Right atrium auricular region (tissue), 2 donors: ENCODE data around the gene ASAP2. TPM values are rescaled to one million over a fixed set of nuclear protein-coding genes. Genes with fewer than 3 reads are reported as not detected.
A peak's percentile ranks its signal among the peaks of the same experiment; 100 is the strongest.

Source experiments
- DNase-seq: peaks from one replicate; pipeline ENCODE4 v3.0.0-alpha.2; 2019; ENCODE audit warnings: low spot score
- H3K27ac ChIP-seq, 2 donors: fragments of 200-600 bp; sonication (generic); 1 replicate in 1 of 2; 2 replicates in 1 of 2; pipeline ENCODE4 v1.5.1; 2016 to 2019
- H3K27me3 ChIP-seq, 2 donors: fragments of 200-600 bp; sonication (generic); one replicate each; pipeline versions ENCODE4 v1.5.1 to v1.6.0; 2017 to 2019
- H3K36me3 ChIP-seq: fragments of 200-600 bp; sonication (generic); one replicate; pipeline ENCODE4 v1.5.1; 2016
- H3K4me1 ChIP-seq, 2 donors: fragments of 200-600 bp; sonication (generic); one replicate each; pipeline versions ENCODE4 v1.5.1 to v1.6.0; 2017 to 2019
- H3K4me3 ChIP-seq, 2 donors: fragments of 200-600 bp; sonication (generic); 1 replicate in 1 of 2; 2 replicates in 1 of 2; pipeline ENCODE4 v1.5.1; 2017 to 2019; ENCODE audit warnings: mild to moderate bottlenecking in 1 of 2, moderate library complexity in 1 of 2
- H3K9me3 ChIP-seq, 2 donors: fragments of 200-600 bp; sonication (generic); one replicate each; pipeline ENCODE4 v1.5.1; 2019
- total RNA-seq, 2 donors: library from RNA; depleted of rRNA; stranded (reverse); fragments of >200 nt; gene quantifications; one replicate each; pipeline ENCODE4 v1.1.0, GENCODE V29; 2016
- TF ChIP-seq, protein P1 (sequence below), 2 donors: fragments of 200-600 bp; sonication (generic); IDR thresholded peaks; one replicate each; pipeline ENCODE4 v1.5.1; 2019; ENCODE audit warnings: antibody characterized with exemption in 2 of 2

The ASAP2 gene
- total RNA-seq, 2 donors from 2014 or later: 13.2 to 20.3 TPM

GRCh38 chr2:9249020-9249800 is 42.6 kb downstream of the ASAP2 start:
- Histone ChIP-seq H3K4me1 (peaks cover 0 to 72% of the 10 kb centered on the region in 2 donors), H3K36me3 (no peaks in the 10 kb centered on the region)
- DNase-seq: no peak

GRCh38 chr2:9250091-9250490 is 43.5 kb downstream of the ASAP2 start:
- Histone ChIP-seq H3K4me1 (peaks cover 0 to 65% of the 10 kb centered on the region in 2 donors), H3K4me3 (no peak overlapping the region), H3K27ac (peak overlapping the region in 1 of 2 donors; percentile 64), H3K27me3 (no peaks in the 10 kb centered on the region), H3K36me3 (no peaks in the 10 kb centered on the region), H3K9me3 (no peaks in the 10 kb centered on the region)
- DNase-seq: no peak
- TF ChIP-seq, protein P1, sequence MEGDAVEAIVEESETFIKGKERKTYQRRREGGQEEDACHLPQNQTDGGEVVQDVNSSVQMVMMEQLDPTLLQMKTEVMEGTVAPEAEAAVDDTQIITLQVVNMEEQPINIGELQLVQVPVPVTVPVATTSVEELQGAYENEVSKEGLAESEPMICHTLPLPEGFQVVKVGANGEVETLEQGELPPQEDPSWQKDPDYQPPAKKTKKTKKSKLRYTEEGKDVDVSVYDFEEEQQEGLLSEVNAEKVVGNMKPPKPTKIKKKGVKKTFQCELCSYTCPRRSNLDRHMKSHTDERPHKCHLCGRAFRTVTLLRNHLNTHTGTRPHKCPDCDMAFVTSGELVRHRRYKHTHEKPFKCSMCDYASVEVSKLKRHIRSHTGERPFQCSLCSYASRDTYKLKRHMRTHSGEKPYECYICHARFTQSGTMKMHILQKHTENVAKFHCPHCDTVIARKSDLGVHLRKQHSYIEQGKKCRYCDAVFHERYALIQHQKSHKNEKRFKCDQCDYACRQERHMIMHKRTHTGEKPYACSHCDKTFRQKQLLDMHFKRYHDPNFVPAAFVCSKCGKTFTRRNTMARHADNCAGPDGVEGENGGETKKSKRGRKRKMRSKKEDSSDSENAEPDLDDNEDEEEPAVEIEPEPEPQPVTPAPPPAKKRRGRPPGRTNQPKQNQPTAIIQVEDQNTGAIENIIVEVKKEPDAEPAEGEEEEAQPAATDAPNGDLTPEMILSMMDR (IDR thresholded peaks at IDR 0.05): no peak

More at GRCh38 chr2:9249020-9249800, 42.6 kb downstream of the ASAP2 start:
- Histone ChIP-seq H3K9me3 (no peaks in the 10 kb centered on the region), H3K27ac (peak overlapping the region in 1 of 2 donors; percentile 64), H3K4me3 (no peak overlapping the region), H3K27me3 (no peaks in the 10 kb centered on the region)
- TF ChIP-seq, protein P1 (IDR thresholded peaks at IDR 0.05): no peak

GRCh38 chr2:9250498-9251153 is 44.0 kb downstream of the ASAP2 start:
- TF ChIP-seq, protein P1 (IDR thresholded peaks at IDR 0.05): no peak
- Histone ChIP-seq H3K9me3 (no peaks in the 10 kb centered on the region), H3K4me3 (no peak overlapping the region), H3K27ac (peak overlapping the region; percentile 37 to 64), H3K27me3 (no peaks in the 10 kb centered on the region), H3K36me3 (no peaks in the 10 kb centered on the region), H3K4me1 (peaks cover 0 to 65% of the 10 kb centered on the region in 2 donors)
- DNase-seq: no peak

GRCh38 chr2:9251154-9252001 is 44.8 kb downstream of the ASAP2 start:
- Histone ChIP-seq H3K27ac (peak overlapping the region; percentile 37 to 64), H3K4me1 (peaks cover 0 to 67% of the 10 kb centered on the region in 2 donors), H3K36me3 (no peaks in the 10 kb centered on the region), H3K9me3 (no peaks in the 10 kb centered on the region), H3K4me3 (no peak overlapping the region), H3K27me3 (no peaks in the 10 kb centered on the region)
- DNase-seq: no peak
- TF ChIP-seq, protein P1 (IDR thresholded peaks at IDR 0.05): no peak

DNA sequence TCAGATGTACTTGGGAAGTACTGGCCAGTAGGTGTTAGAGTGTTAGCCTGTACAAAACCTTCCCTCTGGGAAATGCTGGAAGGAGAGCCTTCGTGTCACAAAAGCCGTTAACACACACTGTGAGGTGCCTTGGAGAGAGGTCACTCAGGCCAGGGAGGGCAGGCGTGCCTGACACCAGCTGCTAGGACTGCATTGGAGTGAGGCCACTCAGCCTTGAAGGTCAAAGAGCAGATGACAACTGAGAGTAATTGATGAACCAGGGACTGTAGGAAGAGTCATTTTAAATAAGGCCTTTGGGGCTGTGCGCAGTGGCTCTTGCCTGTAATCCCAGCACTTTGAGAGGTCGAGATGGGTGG is 45.4 kb downstream of the ASAP2 start:
- Histone ChIP-seq H3K27ac (peak overlapping the region in 1 of 2 donors; percentile 64), H3K4me1 (peaks cover 0 to 67% of the 10 kb centered on the region in 2 donors), H3K4me3 (no peak overlapping the region), H3K9me3 (no peaks in the 10 kb centered on the region), H3K36me3 (no peaks in the 10 kb centered on the region), H3K27me3 (no peaks in the 10 kb centered on the region)
- TF ChIP-seq, protein P1 (IDR thresholded peaks at IDR 0.05): no peak
- DNase-seq: no peak
